Stimulated activated naive CD8-positive, alpha-beta T cell treated with anti-CD3 and anti-CD28 coated beads, Interleukin-15, amount 100 ng/mL, for 72 hours (primary cell): Measurements from ENCODE around the gene PTS.
A peak's percentile ranks its signal among the peaks of the same experiment; 100 is the strongest.

Experiments
- ATAC-seq: fragments of 150-1000 bp; cut with Tn5 transposase; 2 replicates; pipeline ENCODE4 v1.10.0; 2021; ENCODE audit warnings: mild to moderate bottlenecking, moderate library complexity
- DNase-seq, 2 donors: peaks; one replicate each; pipeline ENCODE4 v3.0.0; 2021 to 2022
- H3K27ac Mint-ChIP-seq, 2 donors: one replicate each; pipeline ENCODE4 v1.8.0; 2022; ENCODE audit warnings: mild to moderate bottlenecking in 2 of 2, mixed read lengths in 2 of 2, moderate library complexity in 2 of 2
- H3K27me3 Mint-ChIP-seq: one replicate; pipeline ENCODE4 v1.8.0; 2022; ENCODE audit warnings: mixed read lengths
- H3K4me1 Mint-ChIP-seq: one replicate; pipeline ENCODE4 v1.8.0; 2022; ENCODE audit warnings: mild to moderate bottlenecking, mixed read lengths
- H3K4me3 Mint-ChIP-seq, 2 donors: one replicate each; pipeline ENCODE4 v1.8.0; 2022; ENCODE audit warnings: mild to moderate bottlenecking in 2 of 2, mixed read lengths in 2 of 2, moderate library complexity in 1 of 2
- H3K9me3 Mint-ChIP-seq, 2 donors: one replicate each; pipeline ENCODE4 v1.8.0; 2022; ENCODE audit warnings: mixed read lengths in 2 of 2

The PTS gene

GRCh38 chr11:112212290-112212689 lies 13.9 kb upstream of the PTS start:
- ATAC-seq (no peak), DNase-seq (no peak)
- Mint-ChIP-seq H3K9me3 (no peaks in the 10 kb centered on the region), H3K4me1 (peaks cover 19% of the 10 kb centered on the region), H3K4me3 (no peak overlapping the region), H3K27me3 (peaks cover 10% of the 10 kb centered on the region), H3K27ac (no peak overlapping the region)

GRCh38 chr11:112212710-112213109 lies 13.5 kb upstream of the PTS start:
- DNase-seq (no peak), ATAC-seq (no peak)
- peaks cover 10% of the 10 kb centered on the region for H3K27me3 Mint-ChIP-seq
- H3K4me3 Mint-ChIP-seq, result no peak overlapping the region
- peaks cover 19% of the 10 kb centered on the region for H3K4me1 Mint-ChIP-seq
- H3K9me3 Mint-ChIP-seq, result no peaks in the 10 kb centered on the region
- no peak overlapping the region for H3K27ac Mint-ChIP-seq

GRCh38 chr11:112213753-112214152 lies 12.5 kb upstream of the PTS start:
- peaks cover 19% of the 10 kb centered on the region for H3K4me1 Mint-ChIP-seq
- ATAC-seq (no peak), DNase-seq (no peak)
- H3K4me3 Mint-ChIP-seq, result no peak overlapping the region
- H3K9me3 Mint-ChIP-seq, result no peaks in the 10 kb centered on the region
- no peak overlapping the region for H3K27ac Mint-ChIP-seq
- peaks cover 8% of the 10 kb centered on the region for H3K27me3 Mint-ChIP-seq

- Mint-ChIP-seq H3K4me1 (peaks cover 25% of the 10 kb centered on the region), H3K27me3 (no peaks in the 10 kb centered on the region), H3K4me3 (no peak overlapping the region), H3K27ac (peak overlapping the region in 1 of 2 donors; percentile 54), H3K9me3 (no peaks in the 10 kb centered on the region)
- no peak for ATAC-seq
- no peak for DNase-seq
Measured at GRCh38 chr11:112215621-112216020, 10.6 kb upstream of the PTS start.

- no peaks in the 10 kb centered on the region for H3K9me3 Mint-ChIP-seq
- H3K27me3 Mint-ChIP-seq, result no peaks in the 10 kb centered on the region
- peak overlapping the region in 1 of 2 donors; percentile 44 for H3K27ac Mint-ChIP-seq
- ATAC-seq (no peak), DNase-seq (no peak)
- peaks cover 16% of the 10 kb centered on the region for H3K4me1 Mint-ChIP-seq
- no peak overlapping the region for H3K4me3 Mint-ChIP-seq
Measured at GRCh38 chr11:112216561-112217105, 9.6 kb upstream of the PTS start.

GRCh38 chr11:112219476-112220232 lies 6.6 kb upstream of the PTS start:
- DNase-seq, result peak; percentile 47 to 52

GRCh38 chr11:112221274-112221835 lies 4.9 kb upstream of the PTS start:
- Mint-ChIP-seq H3K27ac (no peak overlapping the region), H3K27me3 (no peaks in the 10 kb centered on the region), H3K4me1 (peaks cover 6% of the 10 kb centered on the region), H3K4me3 (no peak overlapping the region), H3K9me3 (no peaks in the 10 kb centered on the region)
- no peak for DNase-seq
- no peak for ATAC-seq

More at GRCh38 chr11:112219476-112220232, 6.6 kb upstream of the PTS start:
- ATAC-seq, result peak; percentile 96
- Mint-ChIP-seq H3K4me1 (peaks cover 6% of the 10 kb centered on the region), H3K9me3 (no peaks in the 10 kb centered on the region), H3K4me3 (no peak overlapping the region), H3K27me3 (no peaks in the 10 kb centered on the region), H3K27ac (no peak overlapping the region)

GRCh38 chr11:112222303-112222702 lies 3.9 kb upstream of the PTS start:
- no peak overlapping the region for H3K27ac Mint-ChIP-seq
- ATAC-seq (no peak), DNase-seq (no peak)
- H3K27me3 Mint-ChIP-seq, result no peaks in the 10 kb centered on the region
- H3K4me1 Mint-ChIP-seq, result peaks cover 11% of the 10 kb centered on the region
- H3K9me3 Mint-ChIP-seq, result no peaks in the 10 kb centered on the region
- H3K4me3 Mint-ChIP-seq, result no peak overlapping the region

GRCh38 chr11:112223121-112223520 lies 3.1 kb upstream of the PTS start:
- Mint-ChIP-seq H3K27ac (no peak overlapping the region), H3K9me3 (no peaks in the 10 kb centered on the region), H3K4me3 (no peak overlapping the region), H3K27me3 (no peaks in the 10 kb centered on the region), H3K4me1 (peaks cover 19% of the 10 kb centered on the region)
- DNase-seq (no peak), ATAC-seq (no peak)

- ATAC-seq (no peak), DNase-seq (no peak)
- Mint-ChIP-seq H3K4me1 (peaks cover 25% of the 10 kb centered on the region), H3K4me3 (no peak overlapping the region), H3K27ac (no peak overlapping the region), H3K9me3 (no peaks in the 10 kb centered on the region), H3K27me3 (no peaks in the 10 kb centered on the region)
Measured at GRCh38 chr11:112223754-112224532, 2.3 kb upstream of the PTS start.

GRCh38 chr11:112225753-112226061 lies 521 bp upstream of the PTS start:
- Mint-ChIP-seq H3K9me3 (no peaks in the 10 kb centered on the region), H3K27ac (peak overlapping the region; percentile 94 to 96), H3K4me3 (peak overlapping the region; percentile 79 to 90), H3K27me3 (no peaks in the 10 kb centered on the region), H3K4me1 (peaks cover 19% of the 10 kb centered on the region)
- DNase-seq (no peak), ATAC-seq (no peak)

- DNase-seq (no peak), ATAC-seq (peak; percentile 82)
- Mint-ChIP-seq H3K9me3 (no peaks in the 10 kb centered on the region), H3K27ac (peak overlapping the region; percentile 94 to 96), H3K27me3 (no peaks in the 10 kb centered on the region), H3K4me1 (peaks cover 19% of the 10 kb centered on the region), H3K4me3 (peak overlapping the region; percentile 79 to 90)
Measured at GRCh38 chr11:112226831-112227401, 688 bp downstream of the PTS start.

- no peak for ATAC-seq
- no peak for DNase-seq
- Mint-ChIP-seq H3K9me3 (no peaks in the 10 kb centered on the region), H3K4me1 (peaks cover 19% of the 10 kb centered on the region), H3K27me3 (no peaks in the 10 kb centered on the region), H3K27ac (peak overlapping the region in 1 of 2 donors; percentile 59), H3K4me3 (peak overlapping the region; percentile 79 to 90)
Measured at GRCh38 chr11:112227471-112227870, 1.2 kb downstream of the PTS start.

GRCh38 chr11:112228706-112229105 lies 2.5 kb downstream of the PTS start:
- DNase-seq (no peak), ATAC-seq (no peak)
- no peak overlapping the region for H3K4me3 Mint-ChIP-seq
- H3K9me3 Mint-ChIP-seq, result no peaks in the 10 kb centered on the region
- no peaks in the 10 kb centered on the region for H3K27me3 Mint-ChIP-seq
- no peak overlapping the region for H3K27ac Mint-ChIP-seq
- H3K4me1 Mint-ChIP-seq, result peaks cover 19% of the 10 kb centered on the region

GRCh38 chr11:112229159-112229558 lies 2.9 kb downstream of the PTS start:
- H3K9me3 Mint-ChIP-seq, result no peaks in the 10 kb centered on the region
- DNase-seq, result no peak
- no peak for ATAC-seq
- peaks cover 19% of the 10 kb centered on the region for H3K4me1 Mint-ChIP-seq
- H3K27me3 Mint-ChIP-seq, result no peaks in the 10 kb centered on the region
- H3K4me3 Mint-ChIP-seq, result no peak overlapping the region
- H3K27ac Mint-ChIP-seq, result no peak overlapping the region
